Measurements from ENCODE around the gene NGB.

NGB gene

DNA sequence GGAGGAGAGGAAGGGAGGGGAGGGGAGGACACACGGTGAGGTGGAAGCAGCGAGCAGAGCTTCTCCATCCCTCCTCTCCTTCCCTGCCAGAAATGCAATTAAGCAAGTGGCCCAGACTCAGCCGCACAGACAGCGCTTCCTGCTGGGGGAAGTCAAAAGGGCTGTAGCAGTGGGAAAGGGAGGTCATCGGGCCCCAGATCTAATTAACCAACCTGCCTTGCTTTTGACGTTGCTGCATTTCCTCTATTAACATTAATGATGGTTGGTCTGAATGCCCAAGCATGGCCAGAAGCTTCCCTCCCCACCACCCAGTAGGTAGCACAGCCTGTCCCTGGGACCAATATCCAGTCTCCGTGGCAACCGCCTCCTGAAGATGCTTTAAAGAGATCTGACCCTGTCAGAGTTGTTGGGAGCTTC is 4.6 kb upstream of the NGB start:
- Histone ChIP-seq H3K36me3 (ENCODE audit: insufficient read depth, low read length) (no peaks in the 10 kb centered on the region), H3K9me3 (ENCODE audit: low read depth, low read length) (no peaks in the 10 kb centered on the region), H3K27ac (no peak overlapping the region), H3K9ac (ENCODE audit: insufficient read length) (no peak overlapping the region), H3K4me3 (no peak overlapping the region)
- no peak for TF ChIP-seq EZH2 (IDR thresholded peaks at IDR 0.05)
- TF ChIP-seq POLR2AphosphoS5 (IDR thresholded peaks at IDR 0.05; ENCODE audit: borderline replicate concordance, low read depth, low read length), result no peak
- no peak for TF ChIP-seq FOXP2 (optimal IDR thresholded peaks at IDR 0.05; ENCODE audit: control extremely low read depth, extremely low read length, insufficient read depth)
- DNase-seq (ENCODE audit: low read depth, low spot score), result no peak

GRCh38 chr14:77275041-77275580 is 4.1 kb upstream of the NGB start:
- DNase-seq (ENCODE audit: low read depth, low spot score), result no peak
- no peak overlapping the region for H3K9ac ChIP-seq (ENCODE audit: insufficient read length)

DNA sequence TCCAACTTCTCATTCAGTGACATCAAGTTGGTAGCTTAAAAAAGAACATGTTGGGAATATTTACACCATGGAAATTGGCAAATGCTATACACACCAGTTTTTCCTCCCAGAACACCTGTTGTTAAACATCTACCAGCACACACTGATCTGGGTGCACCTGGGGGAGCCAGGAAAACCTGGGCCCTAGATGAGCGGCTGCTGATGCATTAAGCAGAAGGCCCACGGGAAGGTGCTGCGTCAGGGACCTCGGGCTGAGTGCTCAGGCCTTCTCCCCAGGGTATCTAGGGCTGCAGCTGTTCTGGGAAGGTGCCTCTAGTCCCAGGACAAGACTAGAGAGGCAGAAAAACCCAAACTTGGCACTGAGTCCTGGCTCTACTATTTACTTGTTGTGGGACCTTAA is 2.8 kb upstream of the NGB start:
- no peak for DNase-seq (ENCODE audit: low read depth, low spot score)
- Histone ChIP-seq H3K36me3 (ENCODE audit: insufficient read depth, low read length) (no peaks in the 10 kb centered on the region), H3K27ac (no peak overlapping the region), H3K4me3 (no peak overlapping the region), H3K9me3 (ENCODE audit: low read depth, low read length) (no peaks in the 10 kb centered on the region), H3K9ac (ENCODE audit: insufficient read length) (no peak overlapping the region)
- TF ChIP-seq EZH2 (IDR thresholded peaks at IDR 0.05) (no peak), FOXP2 (optimal IDR thresholded peaks at IDR 0.05; ENCODE audit: control extremely low read depth, extremely low read length, insufficient read depth) (no peak), POLR2AphosphoS5 (IDR thresholded peaks at IDR 0.05; ENCODE audit: borderline replicate concordance, low read depth, low read length) (no peak)

More at GRCh38 chr14:77275041-77275580, 4.1 kb upstream of the NGB start:
- no peak overlapping the region for H3K4me3 ChIP-seq
- no peaks in the 10 kb centered on the region for H3K9me3 ChIP-seq (ENCODE audit: low read depth, low read length)
- H3K36me3 ChIP-seq (ENCODE audit: insufficient read depth, low read length), result no peaks in the 10 kb centered on the region
- H3K27ac ChIP-seq, result no peak overlapping the region
- TF ChIP-seq EZH2 (IDR thresholded peaks at IDR 0.05), result no peak
- no peak for TF ChIP-seq FOXP2 (optimal IDR thresholded peaks at IDR 0.05; ENCODE audit: control extremely low read depth, extremely low read length, insufficient read depth)
- TF ChIP-seq POLR2AphosphoS5 (IDR thresholded peaks at IDR 0.05; ENCODE audit: borderline replicate concordance, low read depth, low read length), result no peak

DNA sequence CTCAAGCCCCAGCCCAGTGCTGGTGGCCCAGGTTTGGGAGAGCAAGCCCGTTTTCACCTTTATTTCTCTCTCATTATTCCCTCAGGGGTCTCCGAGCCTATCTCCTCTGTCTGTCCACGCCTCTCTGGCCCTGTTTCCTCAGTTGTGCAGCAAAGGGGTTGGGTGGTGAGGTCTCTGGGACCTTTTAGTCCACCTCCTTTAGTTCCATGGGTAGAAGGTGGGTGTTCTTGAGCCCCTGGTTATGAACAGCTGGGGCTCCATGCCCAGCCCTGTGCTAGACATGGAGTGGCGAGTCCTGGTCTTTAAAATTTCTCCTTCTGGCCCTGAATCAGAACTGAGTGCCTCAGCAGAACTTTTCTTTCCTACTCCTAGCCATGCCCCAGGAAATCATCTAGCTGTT is 1.3 kb upstream of the NGB start:
- H3K4me3 ChIP-seq, result no peak overlapping the region
- no peak for TF ChIP-seq FOXP2 (optimal IDR thresholded peaks at IDR 0.05; ENCODE audit: control extremely low read depth, extremely low read length, insufficient read depth)
- no peak for TF ChIP-seq EZH2 (IDR thresholded peaks at IDR 0.05)
- no peak for TF ChIP-seq POLR2AphosphoS5 (IDR thresholded peaks at IDR 0.05; ENCODE audit: borderline replicate concordance, low read depth, low read length)
- H3K27ac ChIP-seq, result no peak overlapping the region
- no peaks in the 10 kb centered on the region for H3K36me3 ChIP-seq (ENCODE audit: insufficient read depth, low read length)
- DNase-seq (ENCODE audit: low read depth, low spot score), result no peak
- H3K9me3 ChIP-seq (ENCODE audit: low read depth, low read length), result no peaks in the 10 kb centered on the region
- no peak overlapping the region for H3K9ac ChIP-seq (ENCODE audit: insufficient read length)

DNA sequence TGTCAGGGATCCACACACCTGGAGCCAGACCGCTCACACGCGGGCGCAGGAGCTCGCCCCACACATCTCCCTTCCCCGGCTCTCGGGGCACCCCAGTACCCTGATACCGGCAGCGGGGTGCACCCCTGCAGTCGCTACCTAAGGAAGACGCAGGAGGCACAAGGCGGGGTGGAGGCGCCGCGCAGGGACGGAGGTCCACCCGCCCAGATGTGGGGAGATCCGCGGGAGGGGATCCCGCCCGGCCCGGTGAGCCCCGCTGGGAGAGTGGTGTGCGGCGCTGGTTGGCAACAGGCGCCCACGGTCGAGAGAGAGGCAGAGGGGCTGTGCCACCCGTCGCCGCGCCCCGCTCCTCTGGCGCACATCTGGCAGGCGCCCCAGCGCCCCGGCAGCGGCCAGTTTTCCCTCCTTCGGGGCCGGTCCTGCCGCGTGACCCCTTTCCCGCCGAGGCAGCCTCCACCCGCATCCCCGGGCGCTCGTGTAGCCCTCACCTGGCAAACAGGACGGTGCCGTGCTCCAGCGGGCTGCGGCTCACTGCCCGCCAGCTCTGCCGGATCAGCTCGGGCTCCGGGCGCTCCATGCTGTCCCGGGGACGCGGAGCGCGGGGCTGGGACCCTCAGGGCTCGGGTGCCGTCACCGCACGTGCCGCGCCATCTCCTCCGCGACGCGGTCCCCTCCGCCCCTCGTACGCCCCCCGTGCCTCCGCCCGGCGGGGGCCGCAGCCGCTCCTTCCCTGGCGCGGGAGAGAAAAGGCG is 469 bp downstream of the NGB start:
- Histone ChIP-seq H3K9me3 (ENCODE audit: low read depth, low read length) (no peaks in the 10 kb centered on the region), H3K4me3 (no peak overlapping the region), H3K27ac (no peak overlapping the region), H3K9ac (ENCODE audit: insufficient read length) (no peak overlapping the region), H3K36me3 (ENCODE audit: insufficient read depth, low read length) (no peaks in the 10 kb centered on the region)
- TF ChIP-seq EZH2 (IDR thresholded peaks at IDR 0.05), result no peak
- DNase-seq (ENCODE audit: low read depth, low spot score), result no peak

GRCh38 chr14:77268989-77269600 is 1.9 kb downstream of the NGB start:
- no peak overlapping the region for H3K27ac ChIP-seq
- H3K9ac ChIP-seq (ENCODE audit: insufficient read length), result no peak overlapping the region
- no peaks in the 10 kb centered on the region for H3K36me3 ChIP-seq (ENCODE audit: insufficient read depth, low read length)
- H3K9me3 ChIP-seq (ENCODE audit: low read depth, low read length), result no peaks in the 10 kb centered on the region
- no peak overlapping the region for H3K4me3 ChIP-seq
- DNase-seq (ENCODE audit: low read depth, low spot score), result no peak
- TF ChIP-seq FOXP2 (optimal IDR thresholded peaks at IDR 0.05; ENCODE audit: control extremely low read depth, extremely low read length, insufficient read depth) (no peak), POLR2AphosphoS5 (IDR thresholded peaks at IDR 0.05; ENCODE audit: borderline replicate concordance, low read depth, low read length) (no peak), EZH2 (IDR thresholded peaks at IDR 0.05) (no peak)

- no peak overlapping the region for H3K9ac ChIP-seq (ENCODE audit: insufficient read length)
- TF ChIP-seq FOXP2 (optimal IDR thresholded peaks at IDR 0.05; ENCODE audit: control extremely low read depth, extremely low read length, insufficient read depth) (no peak), EZH2 (IDR thresholded peaks at IDR 0.05) (no peak), POLR2AphosphoS5 (IDR thresholded peaks at IDR 0.05; ENCODE audit: borderline replicate concordance, low read depth, low read length) (no peak)
- H3K4me3 ChIP-seq, result no peak overlapping the region
- DNase-seq (ENCODE audit: low read depth, low spot score), result no peak
- H3K9me3 ChIP-seq (ENCODE audit: low read depth, low read length), result no peaks in the 10 kb centered on the region
- no peaks in the 10 kb centered on the region for H3K36me3 ChIP-seq (ENCODE audit: insufficient read depth, low read length)
- H3K27ac ChIP-seq, result no peak overlapping the region
These were observed 2.9 kb downstream of the NGB start for GRCh38 chr14:77267937-77268699.

DNA sequence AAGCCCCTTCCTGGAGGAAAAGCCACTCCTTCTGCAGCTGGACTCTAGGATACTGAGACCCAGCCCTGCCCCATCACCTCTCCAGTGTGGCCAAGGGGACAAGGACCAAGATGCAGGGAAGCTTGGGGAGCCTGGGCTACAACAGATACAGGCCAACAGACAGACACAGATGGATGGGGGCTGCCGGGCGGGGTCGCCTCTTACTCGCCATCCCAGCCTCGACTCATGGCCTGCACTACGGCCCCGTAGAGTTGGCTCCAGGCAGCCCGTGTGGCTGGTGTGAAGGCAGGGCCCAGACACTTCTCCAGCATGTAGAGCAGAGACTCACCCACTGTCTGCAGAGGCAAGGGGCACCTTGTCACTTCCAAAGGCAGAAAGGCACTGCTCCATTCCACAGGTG is 4.7 kb downstream of the NGB start:
- DNase-seq (ENCODE audit: low read depth, low spot score), result no peak
- TF ChIP-seq POLR2AphosphoS5 (IDR thresholded peaks at IDR 0.05; ENCODE audit: borderline replicate concordance, low read depth, low read length) (no peak), EZH2 (IDR thresholded peaks at IDR 0.05) (no peak), FOXP2 (optimal IDR thresholded peaks at IDR 0.05; ENCODE audit: control extremely low read depth, extremely low read length, insufficient read depth) (no peak)
- no peak overlapping the region for H3K4me3 ChIP-seq

More for the DNA sequence above, 4.7 kb downstream of the NGB start:
- Histone ChIP-seq H3K9ac (ENCODE audit: insufficient read length) (no peak overlapping the region), H3K36me3 (ENCODE audit: insufficient read depth, low read length) (no peaks in the 10 kb centered on the region), H3K9me3 (ENCODE audit: low read depth, low read length) (no peaks in the 10 kb centered on the region), H3K27ac (no peak overlapping the region)

Measured in SK-N-MC (cell line).